Thyroid gland (tissue), 4 donors: Measurements from ENCODE around the gene AGPAT4.

Source experiments
- POLR2A ChIP-seq, 2 donors: fragments of 450-650 bp; IDR thresholded peaks; one replicate each; pipeline ENCODE4 v1.6.1; 2017; ENCODE audit warnings: antibody characterized with exemption in 2 of 2, mild to moderate bottlenecking in 2 of 2, moderate library complexity in 1 of 2
- TF ChIP-seq, protein P1 (sequence below), 6 experiments: fragments of 200-600 bp in 3 of 6; fragments of 450-650 bp in 3 of 6; sonication (generic) in 3 of 6; IDR thresholded peaks; one replicate each; pipeline ENCODE4 v1.5.1; 2016 to 2019; ENCODE audit warnings: antibody characterized with exemption in 6 of 6, mild to moderate bottlenecking in 2 of 6, inconsistent platforms in 1 of 6, moderate library complexity in 1 of 6

DNA sequence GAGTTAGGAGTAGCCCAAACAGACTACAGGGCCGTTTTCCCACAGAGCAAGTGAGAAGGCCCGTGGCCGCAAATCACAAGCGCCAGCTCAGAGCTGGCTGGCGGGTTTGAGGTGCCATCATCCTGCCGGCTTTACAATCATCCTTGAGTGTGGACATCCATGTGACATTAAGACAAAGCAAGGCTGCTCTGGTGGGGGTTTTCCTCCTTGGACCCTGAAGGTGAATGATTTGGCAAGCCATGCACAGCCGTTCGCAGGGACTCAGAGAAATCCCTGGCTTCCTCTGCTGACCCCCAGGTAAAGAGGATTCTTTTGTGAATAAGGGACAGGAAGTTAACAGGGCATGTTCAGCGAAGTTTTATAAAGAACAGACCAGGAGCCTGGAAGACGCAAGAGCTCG is 137.2 kb downstream of the AGPAT4 start:
- TF ChIP-seq, protein P1, sequence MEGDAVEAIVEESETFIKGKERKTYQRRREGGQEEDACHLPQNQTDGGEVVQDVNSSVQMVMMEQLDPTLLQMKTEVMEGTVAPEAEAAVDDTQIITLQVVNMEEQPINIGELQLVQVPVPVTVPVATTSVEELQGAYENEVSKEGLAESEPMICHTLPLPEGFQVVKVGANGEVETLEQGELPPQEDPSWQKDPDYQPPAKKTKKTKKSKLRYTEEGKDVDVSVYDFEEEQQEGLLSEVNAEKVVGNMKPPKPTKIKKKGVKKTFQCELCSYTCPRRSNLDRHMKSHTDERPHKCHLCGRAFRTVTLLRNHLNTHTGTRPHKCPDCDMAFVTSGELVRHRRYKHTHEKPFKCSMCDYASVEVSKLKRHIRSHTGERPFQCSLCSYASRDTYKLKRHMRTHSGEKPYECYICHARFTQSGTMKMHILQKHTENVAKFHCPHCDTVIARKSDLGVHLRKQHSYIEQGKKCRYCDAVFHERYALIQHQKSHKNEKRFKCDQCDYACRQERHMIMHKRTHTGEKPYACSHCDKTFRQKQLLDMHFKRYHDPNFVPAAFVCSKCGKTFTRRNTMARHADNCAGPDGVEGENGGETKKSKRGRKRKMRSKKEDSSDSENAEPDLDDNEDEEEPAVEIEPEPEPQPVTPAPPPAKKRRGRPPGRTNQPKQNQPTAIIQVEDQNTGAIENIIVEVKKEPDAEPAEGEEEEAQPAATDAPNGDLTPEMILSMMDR (IDR thresholded peaks at IDR 0.05) = no peak
- no peak for TF ChIP-seq POLR2A (IDR thresholded peaks at IDR 0.05)
